Fibroblast of lung (primary cell): ENCODE measurements around the gene HSPB6.
"Not testable (repeated sequence)": the region's sequence is repeated elsewhere in the genome, so short reads cannot be mapped to it uniquely, and the experiment has no call there.

Experiments
- EZH2 ChIP-seq: IDR thresholded peaks from 2 replicates; pipeline ENCODE4 v1.5.1; 2012; ENCODE audit warnings: low read length, control low read depth, mild to moderate bottlenecking; ENCODE audit errors: missing control alignments
- TF ChIP-seq, protein P1 (sequence below), 2 donors: IDR thresholded peaks in 1 of 2; conservative IDR thresholded peaks in 1 of 2; 1 replicate in 1 of 2; 2 replicates in 1 of 2; pipeline ENCODE4 v1.5.1; 2011 to 2012; ENCODE audit warnings: low read length in 2 of 2, control low read depth in 1 of 2, inconsistent platforms in 1 of 2, low read depth in 1 of 2, mild to moderate bottlenecking in 1 of 2

DNA sequence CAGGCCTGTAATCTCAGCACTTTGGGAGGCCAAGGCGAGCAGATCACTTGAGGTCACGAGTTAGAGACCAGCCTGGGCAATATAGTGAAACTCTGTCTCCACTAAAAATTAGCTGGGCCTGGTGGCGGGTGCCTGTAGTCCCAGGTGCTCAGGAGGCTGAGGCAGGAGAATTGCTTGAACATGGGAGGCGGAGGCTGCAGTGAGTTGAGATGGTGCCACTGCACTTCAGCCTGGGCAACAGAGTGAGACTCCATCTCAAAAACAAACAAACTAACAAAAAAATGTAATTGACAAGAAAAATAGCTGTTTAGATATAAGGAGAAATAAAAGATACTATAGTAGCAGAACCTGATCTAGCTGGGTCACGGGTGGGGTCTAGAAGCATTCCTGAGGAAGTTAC is 15.5 kb upstream of the HSPB6 start:
- TF ChIP-seq, protein P1, sequence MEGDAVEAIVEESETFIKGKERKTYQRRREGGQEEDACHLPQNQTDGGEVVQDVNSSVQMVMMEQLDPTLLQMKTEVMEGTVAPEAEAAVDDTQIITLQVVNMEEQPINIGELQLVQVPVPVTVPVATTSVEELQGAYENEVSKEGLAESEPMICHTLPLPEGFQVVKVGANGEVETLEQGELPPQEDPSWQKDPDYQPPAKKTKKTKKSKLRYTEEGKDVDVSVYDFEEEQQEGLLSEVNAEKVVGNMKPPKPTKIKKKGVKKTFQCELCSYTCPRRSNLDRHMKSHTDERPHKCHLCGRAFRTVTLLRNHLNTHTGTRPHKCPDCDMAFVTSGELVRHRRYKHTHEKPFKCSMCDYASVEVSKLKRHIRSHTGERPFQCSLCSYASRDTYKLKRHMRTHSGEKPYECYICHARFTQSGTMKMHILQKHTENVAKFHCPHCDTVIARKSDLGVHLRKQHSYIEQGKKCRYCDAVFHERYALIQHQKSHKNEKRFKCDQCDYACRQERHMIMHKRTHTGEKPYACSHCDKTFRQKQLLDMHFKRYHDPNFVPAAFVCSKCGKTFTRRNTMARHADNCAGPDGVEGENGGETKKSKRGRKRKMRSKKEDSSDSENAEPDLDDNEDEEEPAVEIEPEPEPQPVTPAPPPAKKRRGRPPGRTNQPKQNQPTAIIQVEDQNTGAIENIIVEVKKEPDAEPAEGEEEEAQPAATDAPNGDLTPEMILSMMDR (conservative IDR thresholded peaks at IDR 0.05 in 1 of 2, IDR thresholded peaks at IDR 0.05 in 1 of 2; ENCODE audit: low read depth in 1 of 2, low read length in 2 of 2): not testable (repeated sequence)
- not testable (repeated sequence) for TF ChIP-seq EZH2
